SIG-M5 (cell line): ENCODE results near the gene ENSA.
"Not testable (repeated sequence)": the region's sequence is repeated elsewhere in the genome, so short reads cannot be mapped to it uniquely, and the experiment has no call there.

Experiments used
- DNase-seq: peaks from one replicate; lab custom pipeline; 2025; lab: John Stamatoyannopoulos, UW

The ENSA gene

GRCh38 chr1:150629115-150629928, at the start of gene ENSA:
TSS of gene ENSA (minus strand) at chr1:150629612. CDS start at chr1:150629470, 142 bp downstream.
- peak; percentile 99 for DNase-seq

- DNase-seq, result no peak
These were observed 49.6 kb upstream of the ENSA start for GRCh38 chr1:150678988-150679387.

- DNase-seq, result no peak
These were observed 45.5 kb upstream of the ENSA start for GRCh38 chr1:150674881-150675280.

- DNase-seq, result no peak
These were observed 33.9 kb upstream of the ENSA start for GRCh38 chr1:150663321-150663720.

- no peak for DNase-seq
These were observed 33.4 kb upstream of the ENSA start for GRCh38 chr1:150662811-150663210.

GRCh38 chr1:150661156-150661555, 31.7 kb upstream of the ENSA start:
- DNase-seq, result no peak

- DNase-seq, result no peak
These were observed 31.2 kb upstream of the ENSA start for GRCh38 chr1:150660584-150660983.

- not testable (repeated sequence) for DNase-seq
These were observed 27.7 kb upstream of the ENSA start for GRCh38 chr1:150657064-150657463.

- DNase-seq, result not testable (repeated sequence)
These were observed 25.2 kb upstream of the ENSA start for GRCh38 chr1:150654635-150655034.

GRCh38 chr1:150650193-150650592, 20.8 kb upstream of the ENSA start:
- DNase-seq, result no peak

GRCh38 chr1:150649441-150650075, 20.1 kb upstream of the ENSA start:
- no peak for DNase-seq

GRCh38 chr1:150642296-150642695, 12.9 kb upstream of the ENSA start:
- no peak for DNase-seq

- DNase-seq, result not testable (repeated sequence)
These were observed 11.9 kb upstream of the ENSA start for GRCh38 chr1:150641126-150641815.

GRCh38 chr1:150638430-150638829, 9.0 kb upstream of the ENSA start:
- DNase-seq, result not testable (repeated sequence)

GRCh38 chr1:150634839-150635622, 5.6 kb upstream of the ENSA start:
- not testable (repeated sequence) for DNase-seq

GRCh38 chr1:150628766-150629114, 672 bp downstream of the ENSA start:
- no peak for DNase-seq

- DNase-seq, result no peak
These were observed 1.5 kb downstream of the ENSA start for GRCh38 chr1:150627826-150628410.

- no peak for DNase-seq
These were observed 3.3 kb downstream of the ENSA start for GRCh38 chr1:150626150-150626549.

- not testable (repeated sequence) for DNase-seq
These were observed 4.9 kb downstream of the ENSA start for GRCh38 chr1:150624546-150624945.

- DNase-seq, result not testable (repeated sequence)
These were observed 5.3 kb downstream of the ENSA start for GRCh38 chr1:150624134-150624533.

- no peak for DNase-seq
These were observed 7.0 kb downstream of the ENSA start for GRCh38 chr1:150622303-150622975.
